GM19025 (cell line): ENCODE data around the gene PNMA6E.
"Not testable (repeated sequence)": the region's sequence is repeated elsewhere in the genome, so short reads cannot be mapped to it uniquely, and the experiment has no call there.

Experiments used
- ATAC-seq: cut with Tn5 transposase; IDR thresholded peaks from one replicate; pipeline ENCODE4 v1.9.1; 2021; ENCODE audit warnings: mild to moderate bottlenecking, low read depth, moderate library complexity; ENCODE audit not compliant: unreplicated experiment

Gene PNMA6E

DNA sequence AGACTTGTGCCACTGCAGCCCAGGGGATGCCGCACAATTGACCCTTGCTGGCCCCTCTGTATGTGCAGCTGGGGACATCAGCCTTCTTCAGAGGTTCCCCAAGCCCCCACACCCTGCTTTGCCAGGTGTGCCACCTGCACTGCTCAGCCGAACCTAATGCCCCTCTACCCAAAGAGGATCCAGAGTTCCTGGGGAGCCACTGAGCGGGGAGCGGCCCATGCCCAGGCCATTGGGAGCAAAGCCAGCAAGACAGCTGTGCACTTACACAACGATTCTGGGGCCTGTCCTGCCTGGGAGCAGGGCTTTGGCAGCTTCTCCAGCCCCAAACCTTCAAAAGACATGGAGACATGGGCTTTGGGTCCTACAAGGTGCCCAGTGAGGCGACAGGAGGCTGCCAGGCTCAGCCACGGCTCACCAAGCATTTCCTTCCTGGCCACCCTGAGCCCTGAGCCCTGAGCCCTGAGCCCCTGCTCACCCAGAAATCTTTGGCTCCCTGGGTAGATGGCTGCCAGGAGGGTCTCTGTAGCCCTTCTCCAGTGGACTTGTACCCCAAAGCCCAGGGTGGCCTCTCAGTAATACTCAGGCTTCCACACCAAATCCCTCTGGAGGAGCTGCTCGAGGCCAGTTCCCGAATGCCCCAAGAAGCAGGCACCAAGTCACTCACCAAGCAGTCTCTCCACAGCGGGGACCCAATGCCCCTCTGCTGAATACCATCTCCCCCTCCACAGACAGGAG lies 13.0 kb downstream of the PNMA6E start:
- no peak for ATAC-seq

- ATAC-seq, result no peak
These were observed 13.8 kb downstream of the PNMA6E start for GRCh38 chrX:153387345-153387744.

- ATAC-seq, result no peak
These were observed 15.1 kb downstream of the PNMA6E start for GRCh38 chrX:153386097-153386496.

GRCh38 chrX:153384973-153385372 lies 16.2 kb downstream of the PNMA6E start:
- not testable (repeated sequence) for ATAC-seq

GRCh38 chrX:153384390-153384789 lies 16.8 kb downstream of the PNMA6E start:
- no peak for ATAC-seq

DNA sequence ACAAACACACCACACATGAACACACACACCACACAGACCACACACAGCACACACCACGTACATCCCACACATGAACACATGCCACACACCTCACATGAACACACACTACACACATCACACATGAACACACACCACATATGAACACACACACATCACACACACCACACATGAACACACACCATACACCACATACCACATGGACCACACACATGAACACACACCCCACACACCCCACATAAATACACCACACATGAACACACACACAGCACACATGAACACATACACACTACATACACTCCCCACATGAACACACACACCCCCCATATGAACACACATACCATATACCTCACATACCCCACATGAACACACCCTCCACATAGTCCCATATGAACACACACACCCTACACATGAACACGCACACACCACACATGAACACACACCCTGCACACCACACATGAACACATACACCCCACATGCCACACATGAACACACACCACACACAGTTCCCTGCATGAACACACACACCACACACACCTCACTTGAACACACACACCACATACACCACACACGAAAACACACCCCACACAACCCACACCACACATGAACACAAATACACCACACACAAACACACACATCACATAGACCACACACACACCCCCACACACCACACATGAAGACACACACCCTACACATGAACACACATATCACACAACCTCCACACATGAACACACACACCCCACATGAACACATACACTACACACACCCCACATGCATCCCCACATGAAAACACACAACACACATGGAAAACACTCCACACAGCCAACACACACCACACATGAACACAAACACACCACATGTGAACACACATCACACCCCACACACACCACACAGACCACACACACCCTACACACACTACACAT lies 18.3 kb downstream of the PNMA6E start:
- no peak for ATAC-seq

- ATAC-seq, result no peak
These were observed 19.2 kb downstream of the PNMA6E start for GRCh38 chrX:153381684-153382532.

- no peak for ATAC-seq
These were observed 20.5 kb downstream of the PNMA6E start for GRCh38 chrX:153380691-153381090.

- ATAC-seq, result no peak
These were observed 21.1 kb downstream of the PNMA6E start for GRCh38 chrX:153379971-153380581.

DNA sequence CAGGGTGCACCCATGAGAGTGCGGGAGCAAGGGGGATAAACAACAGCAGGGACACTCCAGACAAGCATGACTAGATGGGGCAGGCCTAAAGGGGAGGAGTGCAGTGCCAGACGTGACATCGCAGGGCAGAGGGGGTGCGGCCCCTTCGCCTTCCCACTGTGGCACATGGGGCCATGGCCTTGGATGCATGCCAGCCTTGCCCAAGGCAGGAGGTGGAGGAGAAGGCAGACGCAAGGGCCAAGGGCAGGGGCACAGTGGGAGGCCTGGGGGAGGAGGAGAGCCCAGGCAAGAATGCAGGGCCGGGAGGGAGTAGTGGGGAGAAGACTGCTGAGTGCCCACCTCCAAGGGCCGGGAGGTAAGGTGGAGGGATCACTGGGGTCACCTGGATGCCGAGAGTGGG lies 21.6 kb downstream of the PNMA6E start:
- ATAC-seq, result no peak

GRCh38 chrX:153378607-153379006 lies 22.5 kb downstream of the PNMA6E start:
- no peak for ATAC-seq

DNA sequence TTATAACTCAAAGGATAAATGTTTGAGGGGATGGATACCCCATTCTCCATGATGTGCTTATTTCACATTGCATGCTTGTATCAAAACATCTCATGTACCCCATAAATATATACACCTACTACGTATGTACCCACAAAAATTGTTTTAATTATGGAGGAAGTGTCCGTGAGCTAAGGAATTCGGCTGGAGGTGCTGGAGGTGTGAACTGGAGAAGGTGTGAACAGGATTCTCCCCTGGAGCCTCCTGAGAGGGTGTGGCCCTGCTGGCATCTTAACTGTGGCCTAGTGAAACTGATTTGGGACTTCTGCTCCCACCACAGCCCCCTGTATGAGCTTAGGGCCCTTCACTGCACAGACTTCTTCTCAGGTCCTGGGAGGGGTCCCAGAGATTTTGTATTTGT lies 23.4 kb downstream of the PNMA6E start:
- ATAC-seq, result no peak

- ATAC-seq, result no peak
These were observed 25.6 kb downstream of the PNMA6E start for GRCh38 chrX:153375571-153375970.

DNA sequence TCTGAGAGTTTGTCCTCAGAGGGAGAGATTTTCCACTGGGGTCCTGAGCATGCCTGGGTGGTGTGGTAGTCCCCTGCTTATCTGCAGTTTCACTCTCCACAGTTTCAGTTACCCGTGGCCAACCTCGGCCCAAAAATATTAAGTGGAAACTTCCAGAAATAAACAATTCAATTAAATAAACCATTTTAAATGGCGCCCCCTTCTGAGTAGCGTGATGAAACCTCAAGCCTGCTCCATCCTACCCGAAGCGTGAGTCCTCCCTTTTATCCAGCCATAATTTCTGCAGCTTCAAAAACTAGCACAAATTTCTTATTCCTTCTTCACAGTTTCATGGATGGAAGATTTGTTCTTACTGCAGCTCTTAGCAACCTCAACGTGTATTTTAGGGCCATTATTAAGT lies 26.7 kb downstream of the PNMA6E start:
- no peak for ATAC-seq

DNA sequence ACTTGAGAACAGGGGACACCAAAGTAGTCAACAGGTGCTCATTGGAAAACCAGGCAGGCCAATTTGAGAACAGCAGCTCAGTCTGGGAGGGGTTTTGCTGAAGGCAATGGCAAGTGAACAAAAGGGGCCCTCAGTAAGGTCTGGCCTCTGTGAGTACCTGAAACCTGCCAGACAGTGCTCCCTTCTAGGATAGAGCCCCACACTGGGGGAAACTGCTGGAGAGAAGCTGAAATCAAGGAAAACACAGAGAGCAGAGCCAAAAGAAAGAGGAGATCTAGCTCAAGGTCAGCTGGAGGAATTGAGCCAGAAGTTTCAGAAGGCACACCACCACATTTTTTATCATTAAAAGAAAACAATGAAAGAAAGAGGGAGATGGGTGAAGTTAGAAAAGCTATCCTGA lies 28.2 kb downstream of the PNMA6E start:
- ATAC-seq, result no peak

- no peak for ATAC-seq
These were observed 29.9 kb downstream of the PNMA6E start for GRCh38 chrX:153371256-153371655.

DNA sequence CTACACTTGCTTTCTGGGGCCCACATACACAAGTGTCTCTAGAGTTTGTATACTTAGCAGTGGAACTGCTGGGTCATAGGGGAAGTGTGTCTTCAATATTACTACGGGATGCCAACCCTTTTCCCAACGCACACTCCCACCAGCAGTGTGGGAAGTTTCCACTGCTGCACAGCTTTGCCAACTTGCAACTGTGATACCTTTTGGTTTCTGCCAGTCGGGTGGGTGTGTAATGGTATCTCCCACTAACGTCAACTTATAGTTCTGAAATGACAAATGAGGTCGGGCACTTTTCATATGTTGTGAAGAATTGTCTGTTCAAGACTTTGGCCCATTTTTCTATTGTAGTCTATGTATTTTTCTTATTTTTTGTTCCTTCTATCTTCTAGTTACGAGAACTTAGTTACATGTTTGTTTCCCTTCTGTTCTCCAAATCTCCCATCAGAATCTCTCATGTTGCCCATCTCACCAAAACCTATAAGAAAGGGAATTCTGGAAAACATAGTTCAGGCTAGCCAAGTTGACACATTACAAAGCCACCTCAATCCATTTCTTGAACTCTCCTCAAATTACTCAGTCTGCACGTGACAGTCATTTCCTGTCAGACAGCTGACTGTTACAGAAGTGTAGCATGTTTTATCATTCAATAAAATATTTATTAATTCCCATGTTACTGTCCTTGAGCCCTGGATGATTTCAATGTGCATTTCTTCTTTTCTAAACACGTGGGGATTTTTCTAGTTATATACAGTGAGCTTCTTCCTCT lies 30.7 kb downstream of the PNMA6E start:
- ATAC-seq, result no peak

- ATAC-seq, result no peak
These were observed 34.1 kb downstream of the PNMA6E start for GRCh38 chrX:153366878-153367538.

DNA sequence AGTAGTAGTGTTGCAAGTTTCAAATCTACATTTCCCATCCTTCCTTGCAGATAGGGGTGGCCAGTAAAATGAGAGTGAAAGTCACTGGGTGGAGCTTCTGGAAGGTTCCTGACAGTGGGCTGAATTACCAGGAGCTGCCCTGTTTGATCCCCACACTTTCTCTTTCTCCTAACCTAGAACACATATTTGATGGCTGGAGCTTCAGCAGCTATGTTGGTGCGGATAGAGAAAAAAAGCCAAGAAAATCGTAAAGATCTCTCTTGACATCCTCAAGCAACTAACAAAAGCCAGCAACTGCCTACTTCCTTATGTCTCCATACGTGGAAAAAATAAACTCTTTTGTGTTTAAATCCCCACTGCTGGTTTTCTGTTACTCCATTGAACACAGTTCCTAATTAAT lies 35.0 kb downstream of the PNMA6E start:
- ATAC-seq, result no peak
